GM23248 (cell line): ENCODE data around the gene TSHZ2. TPM values are rescaled to one million over a fixed set of nuclear protein-coding genes. Genes with fewer than 3 reads are reported as not detected.

ENCODE experiments used
- DNase-seq: peaks from one replicate; pipeline ENCODE4 v3.0.0-alpha.2; 2015
- H2AFZ ChIP-seq: fragments of 200-600 bp; sonication (generic); 2 replicates; pipeline ENCODE4 v1.6.1; 2016; ENCODE audit warnings: antibody characterized with exemption
- H3F3A ChIP-seq: fragments of 200-600 bp; sonication (generic); 2 replicates; pipeline ENCODE4 v1.6.1; 2016; ENCODE audit warnings: mild to moderate bottlenecking, antibody characterized with exemption, mixed run types; ENCODE audit not compliant: insufficient read depth
- H3K27ac ChIP-seq: fragments of 200-600 bp; sonication (generic); 2 replicates; pipeline ENCODE4 v1.5.1; 2016; ENCODE audit warnings: mild to moderate bottlenecking
- H3K27me3 ChIP-seq: fragments of 200-600 bp; sonication (generic); replicated peaks from 2 replicates; pipeline ENCODE4 v1.6.1; 2016; ENCODE audit warnings: mild to moderate bottlenecking; ENCODE audit not compliant: insufficient read depth
- H3K36me3 ChIP-seq: fragments of 200-600 bp; sonication (generic); 2 replicates; pipeline ENCODE4 v1.6.1; 2016; ENCODE audit warnings: low read depth, mild to moderate bottlenecking
- H3K4me1 ChIP-seq: fragments of 200-600 bp; sonication (generic); 2 replicates; pipeline ENCODE4 v1.6.1; 2016; ENCODE audit warnings: mild to moderate bottlenecking; ENCODE audit not compliant: insufficient read depth
- H3K4me2 ChIP-seq: fragments of 200-600 bp; sonication (generic); one replicate; pipeline ENCODE4 v1.6.1; 2016; ENCODE audit warnings: mild to moderate bottlenecking; ENCODE audit not compliant: unreplicated experiment
- H3K4me3 ChIP-seq: fragments of 200-600 bp; sonication (generic); 2 replicates; pipeline ENCODE4 v1.5.1; 2016; ENCODE audit warnings: mild to moderate bottlenecking
- H3K79me2 ChIP-seq: fragments of 200-600 bp; sonication (generic); 2 replicates; pipeline ENCODE4 v1.6.1; 2016; ENCODE audit warnings: mild to moderate bottlenecking; ENCODE audit not compliant: insufficient read depth
- H3K9ac ChIP-seq: fragments of 200-600 bp; sonication (generic); 2 replicates; pipeline ENCODE4 v1.6.1; 2016; ENCODE audit warnings: mild to moderate bottlenecking
- H3K9me2 ChIP-seq: fragments of 200-600 bp; sonication (generic); 2 replicates; pipeline ENCODE4 v1.6.1; 2016; ENCODE audit warnings: mixed run types, mild to moderate bottlenecking, moderate library complexity; ENCODE audit not compliant: insufficient read depth
- H3K9me3 ChIP-seq: fragments of 200-600 bp; sonication (generic); one replicate; pipeline ENCODE4 v1.6.1; 2017; ENCODE audit warnings: low read depth
- H4K20me1 ChIP-seq: fragments of 200-600 bp; sonication (generic); 2 replicates; pipeline ENCODE4 v1.6.0; 2016; ENCODE audit not compliant: insufficient read depth
- EZH2 ChIP-seq: fragments of 200-600 bp; sonication (generic); IDR thresholded peaks from 2 replicates; pipeline ENCODE4 v1.6.1; 2018; ENCODE audit warnings: antibody characterized with exemption, mild to moderate bottlenecking; ENCODE audit not compliant: insufficient read depth, poor library complexity, severe bottlenecking
- EZH2phosphoT487 ChIP-seq: fragments of 200-600 bp; sonication (generic); IDR thresholded peaks from 2 replicates; pipeline ENCODE4 v1.6.1; 2018; ENCODE audit warnings: antibody characterized with exemption, moderate library complexity, mild to moderate bottlenecking, low read depth; ENCODE audit not compliant: insufficient read depth
- WGBS, 2 experiments: methylation state at CpG; one replicate each; pipeline ENCODE4 v1.1.6; 2015 to 2017; ENCODE audit warnings: low lambda C conversion rate in 2 of 2, low coverage in 1 of 2; ENCODE audit errors: missing lambda C conversion rate in 2 of 2; 5-methylcytosine and 5-hydroxymethylcytosine counted together
- in situ Hi-C: fragments of 300-500 bp; cut with MboI; formaldehyde crosslinking; loops from 2 replicates; pipeline ENCODE4 v1.15.0; 2020
- polyA plus RNA-seq: library from polyadenylated mRNA; unstranded; fragments of >200 nt; fragmentation: Nextera tagmentation; extraction: Ambion mirVana; gene quantifications from 2 replicates; pipeline ENCODE4 v1.2.1, GENCODE V29; 2016
- total RNA-seq: library from RNA; depleted of rRNA; stranded (reverse); fragments of >200 nt; shearing (Covaris generic); gene quantifications from 2 replicates; pipeline ENCODE4 v1.2.3, GENCODE V29; 2014

Gene TSHZ2
- total and polyA plus RNA-seq, 2 experiments from 2014 or later = 4.5 to 13.4 TPM

- in situ Hi-C loops = no loop called here
- Histone ChIP-seq H3K9me2 (no peaks in the 10 kb centered on the region), H3K4me2 (no peak overlapping the region), H3K79me2 (no peaks in the 10 kb centered on the region), H3K9me3 (no peaks in the 10 kb centered on the region), H3F3A (no peaks in the 10 kb centered on the region), H3K9ac (no peak overlapping the region), H3K4me3 (no peak overlapping the region), H3K27me3 (no peaks in the 10 kb centered on the region), H2AFZ (no peak overlapping the region), H4K20me1 (no peaks in the 10 kb centered on the region), H3K36me3 (no peaks in the 10 kb centered on the region), H3K4me1 (no peaks in the 10 kb centered on the region), H3K27ac (no peak overlapping the region)
- no peak for DNase-seq
- TF ChIP-seq EZH2 (no peak), EZH2phosphoT487 (no peak)
- WGBS, 2 experiments = 84 to 89% methylated on average over 4 of the region's 4 CpGs
Measured at GRCh38 chr20:53402233-53403005, 430.3 kb downstream of the TSHZ2 start.

GRCh38 chr20:53403029-53403428 lies 430.9 kb downstream of the TSHZ2 start:
- Histone ChIP-seq H3K4me3 (no peak overlapping the region), H3K4me1 (0 out of 2 replicates have a peak, but pooled peaks cover under 1% of the 10 kb centered on the region), H3K9ac (no peak overlapping the region), H3K27ac (no peak overlapping the region), H3K4me2 (no peak overlapping the region), H3F3A (no peaks in the 10 kb centered on the region), H2AFZ (no peak overlapping the region), H3K9me2 (no peaks in the 10 kb centered on the region), H3K79me2 (no peaks in the 10 kb centered on the region), H4K20me1 (no peaks in the 10 kb centered on the region), H3K27me3 (no peaks in the 10 kb centered on the region), H3K36me3 (no peaks in the 10 kb centered on the region), H3K9me3 (no peaks in the 10 kb centered on the region)
- WGBS, 2 experiments = 78 to 82% methylated on average over 5 of the region's 5 CpGs
- no peak for TF ChIP-seq EZH2phosphoT487
- TF ChIP-seq EZH2 = no peak
- in situ Hi-C loops = no loop called here
- DNase-seq = no peak

- H3K27ac ChIP-seq = no peak overlapping the region
- H2AFZ ChIP-seq = no peak overlapping the region
- no peaks in the 10 kb centered on the region for H3K79me2 ChIP-seq
- H3K36me3 ChIP-seq = no peaks in the 10 kb centered on the region
- peaks cover 16% of the 10 kb centered on the region for H3K4me1 ChIP-seq
- no peak overlapping the region for H3K4me2 ChIP-seq
- in situ Hi-C loops = no loop called here
- 75 to 77% methylated on average over 3 of the region's 3 CpGs for WGBS, 2 experiments
- H3K27me3 ChIP-seq = no peaks in the 10 kb centered on the region
- no peaks in the 10 kb centered on the region for H3K9me2 ChIP-seq
- no peak overlapping the region for H3K4me3 ChIP-seq
- no peak overlapping the region for H3K9ac ChIP-seq
- no peak for TF ChIP-seq EZH2
- TF ChIP-seq EZH2phosphoT487 = no peak
- no peaks in the 10 kb centered on the region for H4K20me1 ChIP-seq
- peaks cover 12% of the 10 kb centered on the region; the same call in 1 of the 2 replicates for H3F3A ChIP-seq
- H3K9me3 ChIP-seq = no peaks in the 10 kb centered on the region
- DNase-seq = no peak
Measured at GRCh38 chr20:53405139-53405538, 433.0 kb downstream of the TSHZ2 start.

GRCh38 chr20:53406580-53406979 lies 434.4 kb downstream of the TSHZ2 start:
- no peaks in the 10 kb centered on the region for H3K27me3 ChIP-seq
- TF ChIP-seq EZH2 = no peak
- no peak for TF ChIP-seq EZH2phosphoT487
- H3K36me3 ChIP-seq = no peaks in the 10 kb centered on the region
- no peak overlapping the region for H3K4me2 ChIP-seq
- no peaks in the 10 kb centered on the region for H4K20me1 ChIP-seq
- H3K9me3 ChIP-seq = no peaks in the 10 kb centered on the region
- peaks cover 12% of the 10 kb centered on the region; the same call in 1 of the 2 replicates for H3F3A ChIP-seq
- H2AFZ ChIP-seq = no peak overlapping the region
- peaks cover 16% of the 10 kb centered on the region for H3K4me1 ChIP-seq
- H3K9me2 ChIP-seq = no peaks in the 10 kb centered on the region
- no peaks in the 10 kb centered on the region for H3K79me2 ChIP-seq
- no peak overlapping the region for H3K4me3 ChIP-seq
- in situ Hi-C loops = no loop called here
- no peak overlapping the region for H3K9ac ChIP-seq
- no peak for DNase-seq
- no peak overlapping the region for H3K27ac ChIP-seq
- 65 to 70% methylated on average over 3 of the region's 3 CpGs for WGBS, 2 experiments
